H54 (cell line): ENCODE data around the gene ANLN.

Experiments used
- DNase-seq: peaks from one replicate; pipeline ENCODE4 v3.0.0; 2011; ENCODE audit warnings: low spot score, mixed read lengths; ENCODE audit not compliant: insufficient read length
- FAIRE-seq: peaks from 3 replicates; lab custom pipeline; 2011; peaks lifted over from hg19 to GRCh38; lab: Jason Lieb, UNC
- POLR2A ChIP-seq: IDR thresholded peaks from 2 replicates; pipeline ENCODE4 v1.6.1; 2011; ENCODE audit warnings: low read depth, mild to moderate bottlenecking, low read length

The ANLN gene

GRCh38 chr7:36388423-36388822 lies 1.2 kb upstream of the ANLN start:
- no peak for DNase-seq
- no peak for TF ChIP-seq POLR2A
- no peak for FAIRE-seq

GRCh38 chr7:36390199-36391090 lies 783 bp downstream of the ANLN start:
- DNase-seq (peak; percentile 85), FAIRE-seq (peak; percentile 65)
- peak; percentile 81 for TF ChIP-seq POLR2A

- TF ChIP-seq POLR2A = no peak
- FAIRE-seq (peak; percentile 27), DNase-seq (peak; percentile 28)
These were observed 2.0 kb downstream of the ANLN start for GRCh38 chr7:36391436-36392198.

GRCh38 chr7:36393826-36394225 lies 4.2 kb downstream of the ANLN start:
- no peak for TF ChIP-seq POLR2A
- FAIRE-seq (no peak), DNase-seq (no peak)

GRCh38 chr7:36395171-36395894 lies 5.7 kb downstream of the ANLN start:
- DNase-seq (no peak), FAIRE-seq (no peak)
- no peak for TF ChIP-seq POLR2A

- TF ChIP-seq POLR2A = no peak
- FAIRE-seq (no peak), DNase-seq (no peak)
These were observed 6.5 kb downstream of the ANLN start for GRCh38 chr7:36396150-36396549.

- DNase-seq (no peak), FAIRE-seq (no peak)
- no peak for TF ChIP-seq POLR2A
These were observed 10.4 kb downstream of the ANLN start for GRCh38 chr7:36400036-36400435.

GRCh38 chr7:36400606-36401005 lies 10.9 kb downstream of the ANLN start:
- FAIRE-seq = no peak
- TF ChIP-seq POLR2A = no peak
- no peak for DNase-seq

GRCh38 chr7:36403452-36403851 lies 13.8 kb downstream of the ANLN start:
- FAIRE-seq (no peak), DNase-seq (no peak)
- TF ChIP-seq POLR2A = no peak

GRCh38 chr7:36404639-36405408 lies 15.2 kb downstream of the ANLN start:
- FAIRE-seq (peak; percentile 27), DNase-seq (no peak)
- no peak for TF ChIP-seq POLR2A

GRCh38 chr7:36405409-36405803 lies 15.7 kb downstream of the ANLN start:
- DNase-seq (no peak), FAIRE-seq (no peak)
- no peak for TF ChIP-seq POLR2A

- no peak for TF ChIP-seq POLR2A
- FAIRE-seq (no peak), DNase-seq (no peak)
These were observed 16.5 kb downstream of the ANLN start for GRCh38 chr7:36406156-36406555.
